C4-2B (cell line): ENCODE measurements around the gene SLC22A4.

Experiments used
- CTCF ChIP-seq: fragments of 450-650 bp; conservative IDR thresholded peaks from 2 replicates; pipeline ENCODE4 v1.5.1; 2017; ENCODE audit warnings: mild to moderate bottlenecking
- ZFX ChIP-seq: fragments of 450-650 bp; IDR thresholded peaks from 2 replicates; pipeline ENCODE4 v1.6.1; 2017

GRCh38 chr5:132297211-132297940 lies 3.2 kb downstream of the SLC22A4 start:
- TF ChIP-seq CTCF (no peak), ZFX (no peak)
